ENCODE results near the gene CLIP3.
A peak's percentile ranks its signal among the peaks of the same experiment; 100 is the strongest.
"Not testable (repeated sequence)": the region's sequence is repeated elsewhere in the genome, so short reads cannot be mapped to it uniquely, and the experiment has no call there.

The CLIP3 gene

DNA sequence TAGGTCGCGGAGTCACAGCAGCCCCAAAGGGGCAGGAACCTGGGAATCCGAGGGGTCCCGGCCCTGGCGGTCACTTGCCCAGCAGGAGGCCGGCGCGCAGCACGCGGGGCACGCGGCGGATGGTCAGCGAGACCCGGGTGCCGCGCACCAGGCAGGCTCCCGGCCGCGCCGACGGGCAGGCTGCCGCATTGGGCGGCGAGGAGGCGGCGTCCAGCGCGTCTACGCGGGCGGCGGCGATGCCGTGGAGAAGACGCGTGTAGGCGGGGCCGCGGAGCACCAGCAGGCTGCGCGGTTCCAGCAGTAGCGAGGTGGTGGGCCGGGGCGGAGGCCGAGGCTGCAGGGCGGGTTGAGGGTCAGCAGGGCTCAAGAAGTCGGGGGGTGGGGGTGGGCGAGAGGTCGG, 23.5 kb downstream of the CLIP3 start:
- no peak for DNase-seq (ENCODE audit: low read depth in 1 of 2, low spot score in 1 of 2)

DNA sequence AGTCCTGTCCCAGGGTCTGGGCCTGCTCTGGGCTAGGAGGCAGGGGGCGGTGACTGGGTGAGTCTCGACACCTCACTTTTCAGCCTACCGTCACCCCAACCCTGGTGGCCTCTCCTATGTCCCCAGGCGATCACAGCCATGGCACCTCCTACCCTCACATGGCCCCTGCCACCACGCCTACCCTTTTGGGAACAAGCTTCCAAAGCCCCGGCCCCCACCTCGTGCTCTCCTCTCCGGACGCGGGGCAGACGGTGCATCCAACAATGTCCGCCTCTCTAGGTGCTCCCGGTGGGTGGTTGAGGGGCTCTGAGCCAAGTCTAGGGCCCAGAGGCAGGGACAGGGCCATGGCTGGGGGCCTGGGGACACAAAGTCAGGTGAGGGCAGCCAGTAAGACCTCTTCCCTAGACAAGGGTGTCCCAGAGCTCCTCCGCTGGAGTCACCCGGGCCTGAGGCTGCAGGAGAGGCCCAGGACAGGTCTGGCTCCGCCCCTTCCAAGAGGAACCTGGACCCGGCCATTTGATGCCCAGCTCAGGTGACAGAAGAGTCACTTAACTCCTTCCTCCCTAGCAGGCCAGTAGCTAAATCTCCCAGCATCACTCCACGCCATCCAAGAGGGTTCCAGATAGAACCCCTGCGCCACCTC, 24.2 kb downstream of the CLIP3 start, which contains the start of gene SYNE4:
TSS of gene SYNE4 (minus strand) at position 478 of the 643 bp plus-strand sequence. CDS start at position 346, 132 bp downstream.
- no peak for DNase-seq (ENCODE audit: low read depth in 1 of 2, low spot score in 1 of 2)

DNA sequence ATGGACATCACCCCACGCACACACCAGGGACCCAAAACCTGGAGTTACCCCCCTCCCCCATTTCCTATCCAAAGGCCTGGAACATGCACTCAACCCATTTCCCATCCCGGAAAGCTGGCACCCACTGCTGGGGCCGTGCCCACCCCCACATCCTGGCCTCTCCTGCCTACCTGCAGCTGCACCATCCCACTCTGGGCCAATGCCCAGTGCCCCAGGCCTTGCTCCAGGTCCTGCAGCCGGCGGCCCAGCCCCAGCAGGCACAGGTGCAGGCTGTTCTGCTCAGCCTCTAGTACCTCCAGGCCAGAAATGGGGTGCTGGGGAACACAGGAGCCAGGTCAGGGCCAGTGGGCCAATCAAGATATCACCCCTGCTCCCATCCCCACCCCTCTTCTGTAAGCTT, 25.7 kb downstream of the CLIP3 start:
- no peak for DNase-seq (ENCODE audit: low read depth in 1 of 2, low spot score in 1 of 2)

DNA sequence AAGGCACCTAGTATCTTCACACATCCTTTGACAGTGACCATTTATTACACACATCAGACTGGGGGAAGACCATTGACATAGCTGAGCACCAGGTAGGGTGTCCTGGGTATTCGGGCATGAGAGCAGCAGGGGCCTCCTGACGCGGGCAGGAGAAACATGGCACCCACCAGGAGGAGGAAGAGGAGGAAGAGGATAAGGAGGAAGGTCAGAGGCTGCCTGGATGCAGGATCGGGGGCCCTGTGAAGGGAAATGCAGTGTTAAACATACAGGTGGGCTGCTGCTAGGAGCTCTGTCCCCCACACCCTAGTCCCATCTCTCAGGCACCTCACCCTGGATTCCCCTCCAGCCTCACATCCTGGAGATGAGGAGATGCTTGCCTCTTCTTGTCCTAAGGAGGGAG, 29.4 kb downstream of the CLIP3 start:
- no peak for DNase-seq (ENCODE audit: low read depth in 1 of 2, low spot score in 1 of 2)

DNA sequence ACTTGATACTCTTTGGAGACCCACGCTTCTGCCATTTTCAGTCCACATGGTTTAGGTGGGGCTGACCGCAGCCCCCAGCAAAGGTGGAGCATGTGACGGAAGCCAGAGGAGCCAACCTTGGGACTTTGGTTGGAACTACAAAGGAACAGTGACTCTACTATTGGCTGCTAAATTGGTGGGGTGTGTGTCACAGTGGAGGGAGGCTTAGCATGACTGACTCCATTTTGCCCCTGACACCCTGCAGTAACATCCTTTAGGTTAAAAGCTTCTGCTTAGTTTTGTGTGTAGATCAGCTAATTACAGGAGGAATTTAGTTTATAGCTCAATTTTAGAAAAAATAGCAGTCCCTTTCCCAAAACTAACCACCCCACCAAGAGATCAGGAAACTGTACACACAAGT, 31.1 kb downstream of the CLIP3 start:
- DNase-seq (ENCODE audit: low read depth in 1 of 2, low spot score in 1 of 2), result no peak

DNA sequence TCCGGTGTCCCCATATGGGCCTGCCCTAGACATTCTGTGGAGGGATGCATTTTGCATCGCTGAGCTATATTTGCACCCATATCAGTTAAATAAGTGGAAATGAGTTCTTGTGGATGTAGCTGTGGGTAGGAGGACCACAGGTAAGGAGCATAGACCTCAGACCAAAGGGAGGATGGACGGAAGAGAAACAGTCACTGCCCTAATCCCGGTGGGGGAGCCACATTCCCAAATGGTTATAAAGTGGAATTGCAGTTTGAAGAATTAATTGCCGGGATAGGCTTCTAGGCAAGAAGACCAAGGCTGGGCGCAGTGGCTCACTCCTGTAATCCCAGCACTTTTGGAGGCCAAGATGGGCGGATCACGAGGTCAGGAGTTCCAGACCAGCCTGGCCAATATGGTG, 35.9 kb downstream of the CLIP3 start:
- no peak for DNase-seq (ENCODE audit: low read depth in 1 of 2, low spot score in 1 of 2)

DNA sequence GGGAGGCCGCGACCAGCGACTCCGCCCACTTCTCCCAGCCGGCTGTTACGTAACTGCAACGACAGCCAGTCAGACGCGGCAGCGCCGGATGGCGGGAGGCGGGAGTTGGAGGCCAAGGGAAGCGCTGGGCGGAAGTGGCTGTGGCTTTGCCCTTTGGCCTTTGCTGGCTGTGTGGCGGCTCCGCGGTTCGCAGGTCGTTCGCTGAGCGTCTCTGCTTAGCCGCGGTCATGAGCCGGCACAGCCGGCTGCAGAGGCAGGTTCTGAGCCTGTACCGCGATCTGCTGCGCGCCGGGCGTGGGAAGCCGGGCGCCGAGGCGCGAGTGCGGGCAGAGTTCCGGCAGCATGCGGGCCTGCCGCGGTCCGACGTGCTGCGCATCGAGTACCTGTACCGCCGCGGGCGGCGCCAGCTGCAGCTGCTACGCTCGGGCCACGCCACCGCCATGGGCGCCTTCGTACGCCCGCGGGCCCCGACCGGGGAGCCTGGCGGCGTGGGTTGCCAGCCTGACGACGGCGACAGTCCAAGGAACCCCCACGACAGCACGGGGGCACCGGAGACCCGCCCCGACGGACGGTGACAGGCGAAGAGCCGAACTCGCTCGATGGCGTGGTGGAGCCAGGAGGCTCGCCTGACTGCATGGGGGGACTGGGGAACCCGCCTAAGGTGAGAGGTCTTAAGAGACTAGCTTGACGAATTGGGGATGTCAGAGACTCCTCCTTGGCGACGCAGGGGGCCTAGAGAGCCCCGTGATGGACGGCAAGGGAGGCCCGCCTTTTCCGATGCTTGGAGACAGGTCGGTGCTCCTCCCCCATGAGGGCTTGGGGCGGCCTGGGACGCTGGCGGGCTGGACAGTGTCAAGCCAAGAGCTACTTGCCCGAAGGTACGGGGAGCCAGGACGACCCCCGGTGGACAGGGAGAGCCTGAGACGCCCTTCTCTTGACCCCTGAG, 37.4 kb downstream of the CLIP3 start, which contains the start of gene SDHAF1:
TSS of gene SDHAF1 (plus strand) at position 141 of the 946 bp plus-strand sequence. CDS start at position 228, 87 bp downstream.
- peak; percentile 85 to 89 for DNase-seq (ENCODE audit: low read depth in 1 of 2, low spot score in 1 of 2)

DNA sequence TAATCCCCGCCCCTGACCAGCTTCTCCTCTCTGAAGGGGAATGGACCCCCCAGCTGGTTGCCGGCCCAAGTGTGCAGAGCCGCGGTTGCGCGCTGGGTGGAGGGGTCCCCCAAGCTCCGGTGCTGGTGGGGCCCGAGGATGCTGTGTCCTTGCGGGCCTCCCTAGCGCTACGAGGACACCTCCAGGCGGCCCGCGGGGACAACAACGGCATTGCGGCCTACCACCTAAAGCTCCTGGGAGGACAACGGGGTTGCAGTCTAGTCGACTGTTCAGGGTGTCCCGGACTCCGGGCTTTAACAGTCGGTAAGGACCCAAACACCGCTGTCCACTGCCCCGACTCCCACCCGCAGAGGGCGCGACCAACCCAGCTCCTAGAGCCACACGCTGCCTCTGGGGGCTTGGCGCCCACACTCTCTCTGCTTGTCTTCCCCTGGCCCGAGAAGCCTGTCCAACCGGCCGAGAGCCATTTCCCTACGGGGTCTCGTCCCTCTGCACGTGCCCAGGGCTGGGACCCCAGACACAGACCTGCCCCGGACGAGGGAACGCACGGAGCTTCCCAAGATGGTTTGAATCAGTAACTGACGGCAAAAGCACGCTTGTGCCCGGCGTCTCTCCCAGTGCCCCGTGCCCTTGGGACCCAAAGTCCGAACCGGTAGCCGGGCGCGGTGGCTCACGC, 38.6 kb downstream of the CLIP3 start:
- DNase-seq (ENCODE audit: low read depth in 1 of 2, low spot score in 1 of 2), result no peak

DNA sequence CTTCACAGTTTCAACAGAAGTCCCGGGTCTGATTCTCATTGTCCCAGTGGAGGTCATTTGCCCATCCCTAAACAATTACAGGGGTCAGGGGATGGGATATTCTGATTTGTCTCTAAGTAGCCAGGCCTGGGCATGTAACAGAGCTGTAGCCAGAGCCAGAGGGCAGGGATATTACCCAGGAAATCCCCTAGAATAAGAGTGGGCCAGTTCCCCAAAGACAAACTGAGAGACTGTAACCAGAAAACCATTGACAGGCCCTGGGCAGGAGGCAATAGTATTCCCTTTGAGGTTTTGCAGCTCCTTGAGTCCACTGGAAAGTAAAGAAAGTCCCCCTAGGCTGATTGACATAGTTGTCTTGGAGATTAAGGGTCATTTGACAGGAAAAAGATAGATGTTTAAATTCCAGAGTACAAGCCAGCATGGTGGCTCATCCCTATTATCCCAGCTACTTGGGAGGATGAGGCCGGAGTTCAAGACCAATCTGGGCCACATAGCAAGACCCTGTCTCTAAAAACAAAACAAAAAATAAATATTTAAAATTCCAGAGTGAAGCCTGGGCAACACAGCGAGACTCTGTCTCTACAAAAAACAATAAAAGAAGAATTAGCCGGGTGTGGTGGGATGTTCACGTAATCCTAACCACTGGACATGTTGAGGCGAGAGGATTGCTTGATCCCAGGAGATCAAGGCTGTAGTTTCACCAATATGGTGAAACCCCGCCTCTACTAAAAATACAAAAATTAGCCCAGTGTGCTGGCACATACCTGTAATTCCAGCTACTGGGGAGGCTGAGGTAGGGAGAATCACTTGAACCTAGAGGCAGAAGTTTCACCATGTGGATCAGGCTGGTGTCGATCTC, 39.5 kb downstream of the CLIP3 start:
- DNase-seq (ENCODE audit: low read depth in 1 of 2, low spot score in 1 of 2), result no peak

DNA sequence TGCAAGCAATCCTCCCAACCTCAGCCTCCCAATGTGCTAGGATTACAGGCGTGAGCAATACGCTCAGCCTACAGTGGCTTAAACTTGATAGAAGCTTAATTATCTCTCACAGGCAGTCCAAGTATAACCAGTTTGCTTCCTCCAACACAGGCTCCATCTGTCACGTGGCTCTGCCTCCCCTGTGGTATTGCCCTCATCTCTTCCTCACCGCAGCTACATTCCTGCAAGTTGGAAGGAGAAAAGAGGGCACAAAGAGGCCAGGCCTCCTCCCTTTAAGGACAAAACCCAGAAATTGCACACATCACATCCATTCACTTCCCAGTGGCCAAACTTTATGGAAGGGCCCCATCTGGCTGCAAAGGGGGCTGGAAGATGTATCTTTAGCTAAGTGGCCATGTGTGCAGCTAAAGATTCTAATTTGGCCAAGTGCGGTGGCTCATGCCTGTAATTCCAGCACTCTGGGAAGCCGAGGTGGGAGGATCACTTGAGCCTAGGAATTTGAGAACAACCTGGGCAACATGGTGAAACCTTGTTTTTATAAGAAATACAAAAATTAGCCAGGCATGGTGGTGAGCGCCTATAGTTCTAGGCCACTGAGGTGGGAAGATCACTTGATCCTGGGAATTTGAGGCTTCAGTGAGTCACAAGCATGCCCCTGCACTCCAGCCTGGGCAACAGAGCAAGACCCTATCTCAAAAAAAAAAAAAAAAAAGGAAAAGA, 40.8 kb downstream of the CLIP3 start:
- DNase-seq (ENCODE audit: low read depth in 1 of 2, low spot score in 1 of 2), result no peak

DNA sequence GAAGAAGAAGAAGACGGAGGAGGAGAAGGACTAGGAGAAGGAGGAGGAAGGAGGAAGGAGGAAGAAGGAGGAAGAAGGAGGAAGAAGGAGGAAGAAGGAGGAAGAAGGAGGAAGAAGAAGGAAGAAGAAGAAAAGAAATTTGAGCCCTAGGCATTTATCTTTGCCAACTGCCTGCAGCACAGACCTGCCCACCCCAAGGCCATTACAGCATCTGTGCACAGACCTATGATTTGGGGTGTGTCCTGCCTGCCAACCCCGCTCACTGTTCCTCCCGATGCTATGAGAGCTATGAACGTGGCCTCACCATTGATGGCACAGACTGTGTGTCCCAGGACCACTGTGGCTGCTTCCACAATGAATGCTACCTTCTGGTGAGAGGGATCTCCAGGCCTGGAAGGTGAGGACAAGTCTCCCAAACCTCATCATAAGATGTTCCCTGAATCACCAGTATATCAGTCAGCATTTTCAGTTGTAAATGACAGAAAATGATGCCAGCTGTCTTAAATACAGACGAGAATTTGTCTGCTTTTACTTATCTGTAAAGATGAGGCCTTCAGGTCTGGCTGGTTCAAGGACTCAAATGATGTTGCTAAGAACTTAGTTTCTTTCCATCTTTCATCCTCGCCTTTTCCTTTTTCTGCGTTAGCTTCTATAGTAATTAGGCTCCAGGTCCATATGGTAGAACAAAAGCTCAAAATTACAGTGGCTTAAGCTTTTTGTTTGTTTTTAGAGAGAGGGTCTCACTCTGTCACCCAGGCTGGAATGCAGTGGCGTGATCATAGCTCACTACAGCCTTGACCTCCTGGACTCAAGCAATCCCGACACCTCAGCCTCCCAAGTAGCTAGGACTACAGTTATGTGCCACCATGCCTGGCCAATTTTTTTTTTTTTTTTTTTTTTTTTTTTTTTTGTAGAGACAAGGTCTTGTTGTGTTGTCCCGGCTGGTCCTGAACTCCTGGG, 41.6 kb downstream of the CLIP3 start:
- no peak for DNase-seq (ENCODE audit: low read depth in 1 of 2, low spot score in 1 of 2)

DNA sequence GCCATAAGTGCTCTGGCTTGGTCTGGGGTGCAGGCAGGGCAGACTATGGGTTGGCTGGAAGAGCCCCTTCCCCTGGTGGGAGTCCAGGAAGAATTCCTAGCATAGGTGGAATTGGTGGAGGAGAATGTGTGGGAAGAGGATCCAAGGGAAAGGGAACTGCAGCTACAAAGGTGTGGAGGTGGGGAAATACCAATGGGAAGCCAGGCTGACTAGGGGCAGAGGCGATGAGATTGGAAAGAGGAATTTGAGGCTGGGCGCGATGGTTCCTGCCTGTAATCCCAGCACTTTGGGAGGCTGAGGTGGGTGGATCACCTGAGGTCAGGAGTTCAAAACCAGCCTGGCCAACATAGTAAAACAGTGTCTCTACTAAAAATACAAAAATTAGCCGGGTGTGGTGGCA, 42.5 kb downstream of the CLIP3 start:
- no peak for DNase-seq (ENCODE audit: low read depth in 1 of 2, low spot score in 1 of 2)

DNA sequence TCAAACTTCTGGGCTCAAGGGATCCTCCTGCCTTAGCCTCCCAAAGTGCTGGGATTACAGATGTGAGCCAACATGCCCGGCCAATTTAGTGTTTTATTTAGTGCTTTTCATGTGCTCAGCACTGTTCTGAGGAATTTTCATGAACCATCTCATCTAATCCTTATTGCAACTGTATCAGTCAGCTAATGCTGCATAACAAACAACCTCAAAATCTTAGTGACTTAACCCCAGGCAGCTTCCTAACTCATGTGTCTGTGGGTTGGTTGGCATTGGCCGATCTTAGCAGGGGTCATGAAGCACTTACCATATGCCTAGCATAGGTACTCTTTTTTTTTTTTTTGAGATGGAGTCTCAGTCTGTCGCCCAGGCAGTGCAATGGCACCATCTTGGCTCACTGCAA, 43.8 kb downstream of the CLIP3 start:
- DNase-seq (ENCODE audit: low read depth in 1 of 2, low spot score in 1 of 2), result no peak

DNA sequence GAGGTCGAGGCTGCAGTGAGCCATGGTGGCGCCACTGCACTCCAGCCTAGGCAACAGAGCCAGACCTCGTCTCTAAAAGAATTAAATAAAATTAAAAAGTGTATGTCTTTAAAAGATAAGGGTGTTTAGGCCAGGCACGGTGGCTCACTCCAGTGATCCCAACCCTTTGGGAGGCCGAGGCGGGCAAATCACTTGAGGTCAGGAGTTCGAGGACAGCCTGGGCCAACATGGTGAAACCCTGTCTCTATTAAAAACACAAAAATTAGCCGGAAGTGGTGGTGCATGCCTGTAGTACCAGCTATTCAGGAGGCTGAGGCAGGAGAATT, 45.1 kb downstream of the CLIP3 start:
- no peak for DNase-seq (ENCODE audit: low read depth in 1 of 2, low spot score in 1 of 2)

DNA sequence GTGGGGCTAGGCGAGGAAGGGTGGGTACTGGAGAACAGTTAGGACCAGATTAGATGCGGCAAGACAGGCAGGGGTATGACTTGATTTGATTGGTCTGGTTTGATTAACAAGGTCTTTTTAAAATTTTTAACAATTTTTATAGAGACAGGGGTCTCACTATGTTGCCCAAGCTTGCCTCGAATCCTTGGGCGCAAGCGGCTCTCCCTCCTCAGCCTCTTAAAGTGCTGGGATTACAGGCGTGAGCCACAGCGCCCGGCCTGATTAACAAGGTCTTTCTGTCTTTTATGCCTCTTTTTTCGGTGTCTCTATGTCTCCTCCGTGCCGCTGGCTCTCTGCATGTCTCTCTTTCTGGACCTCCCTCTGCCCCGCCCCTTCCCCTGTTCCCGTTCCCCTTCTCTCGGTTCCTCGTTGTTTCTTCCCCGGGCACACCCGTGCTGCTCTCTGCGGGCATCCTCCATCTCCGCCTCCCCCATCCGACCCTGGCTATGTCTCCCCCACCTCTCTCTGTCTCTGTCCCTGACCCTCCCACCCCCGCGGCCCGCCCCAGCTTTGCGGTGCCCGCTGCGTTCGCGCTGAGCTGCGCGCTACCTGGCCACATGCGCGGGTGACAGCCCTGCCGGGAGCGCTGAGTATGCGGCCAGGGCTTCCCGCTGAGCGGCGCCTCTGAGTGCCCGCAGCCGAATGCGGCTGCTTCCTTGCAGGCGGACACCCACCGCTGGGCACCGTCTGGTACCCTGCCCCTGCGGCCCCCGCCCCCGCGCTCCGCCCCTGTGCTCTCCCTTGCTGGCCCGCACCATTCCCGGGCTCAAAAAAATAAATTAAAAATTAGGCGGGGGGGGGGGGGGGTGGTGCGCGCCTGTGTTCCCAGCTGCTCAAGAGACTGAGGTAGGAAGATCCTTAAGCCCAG, 45.8 kb downstream of the CLIP3 start:
- DNase-seq (ENCODE audit: low read depth in 1 of 2, low spot score in 1 of 2), result no peak

DNA sequence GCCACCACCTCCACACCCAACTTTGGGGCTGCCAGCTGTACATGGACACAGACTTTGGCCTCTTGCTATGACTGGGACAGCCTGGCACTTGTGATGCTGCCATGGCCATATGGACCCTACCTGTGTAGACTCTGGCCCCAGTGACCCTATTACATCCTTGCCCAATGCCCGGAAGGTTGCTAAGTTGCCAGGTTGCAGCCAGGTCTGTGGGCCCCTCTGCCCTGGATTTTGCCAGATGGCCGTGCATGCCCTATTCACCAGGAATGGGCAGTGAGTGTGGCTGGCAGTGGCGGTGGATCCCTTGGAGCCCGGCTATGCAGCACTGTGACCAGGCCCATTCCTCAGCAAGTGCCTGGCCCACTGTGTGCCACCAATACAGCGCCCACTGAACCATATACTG, 46.6 kb downstream of the CLIP3 start:
- no peak for DNase-seq (ENCODE audit: low read depth in 1 of 2, low spot score in 1 of 2)

DNA sequence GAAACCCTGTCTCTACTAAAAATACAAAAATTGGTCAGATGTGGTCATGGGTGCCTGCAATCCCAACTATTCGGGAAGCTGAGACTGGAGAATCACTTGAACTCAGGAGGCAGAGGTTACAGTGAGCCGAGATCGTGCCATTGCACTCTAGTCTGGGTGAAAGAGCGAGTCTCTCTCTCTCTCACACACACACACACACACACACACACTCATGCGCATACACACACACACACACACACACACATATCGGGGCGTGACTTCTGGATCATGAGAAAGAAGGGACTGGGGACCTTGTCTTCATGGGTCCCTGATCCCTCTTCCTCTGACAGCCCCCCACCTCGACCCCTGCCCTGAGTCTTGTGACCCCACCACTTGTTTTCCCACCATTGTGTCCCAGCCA, 49.5 kb downstream of the CLIP3 start:
- DNase-seq (ENCODE audit: low read depth in 1 of 2, low spot score in 1 of 2), result no peak

DNA sequence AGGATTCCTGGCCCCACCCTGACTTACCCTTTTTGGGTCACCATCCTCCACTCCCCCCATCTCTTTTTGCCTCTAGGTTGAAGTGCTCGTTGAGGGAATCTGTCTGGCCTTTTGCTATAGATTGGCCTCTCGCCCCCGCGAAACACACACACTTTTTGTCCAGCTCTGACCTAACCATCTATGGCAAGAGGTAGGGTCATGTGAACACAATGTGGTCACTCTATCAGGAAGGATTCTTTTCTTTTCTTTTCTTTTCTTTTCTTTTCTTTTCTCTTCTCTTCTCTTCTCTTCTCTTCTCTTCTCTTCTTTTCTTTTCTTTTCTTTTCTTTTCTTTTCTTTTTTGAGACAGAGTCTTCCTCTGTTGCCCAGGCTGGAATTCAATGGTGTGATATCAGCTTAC, 51.7 kb downstream of the CLIP3 start:
- not testable (repeated sequence) for DNase-seq (ENCODE audit: low read depth in 1 of 2, low spot score in 1 of 2)

Data from activated T-helper 1 cell treated with anti-CD3 and anti-CD28 coated beads, Interleukin-2, amount 50 U/mL, for 16 hours (primary cell).